ENCODE data around the gene MBOAT1.
"Not testable (repeated sequence)": the region's sequence is repeated elsewhere in the genome, so short reads cannot be mapped to it uniquely, and the experiment has no call there.

Gene MBOAT1

DNA sequence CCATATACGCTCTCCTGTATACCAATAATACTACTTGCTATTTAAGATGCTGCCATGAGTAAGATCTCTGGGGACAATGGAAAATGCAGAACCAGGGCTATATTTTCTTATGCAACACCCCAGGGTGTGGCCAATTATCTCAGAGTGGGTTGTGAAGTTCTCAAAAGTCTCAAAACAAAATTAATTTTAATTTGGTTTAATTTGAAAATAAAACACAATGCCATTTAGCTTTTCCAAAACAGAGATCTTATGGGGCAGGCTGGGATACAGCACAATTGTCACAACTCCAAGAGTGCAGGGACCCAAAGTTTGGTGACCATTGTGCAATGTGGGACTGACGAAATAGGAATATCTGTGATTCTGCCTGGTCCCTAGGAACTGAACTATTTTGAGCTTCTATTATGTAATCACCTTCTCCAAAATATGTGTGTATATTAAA is 43.1 kb downstream of the MBOAT1 start:
- no peak for DNase-seq

DNA sequence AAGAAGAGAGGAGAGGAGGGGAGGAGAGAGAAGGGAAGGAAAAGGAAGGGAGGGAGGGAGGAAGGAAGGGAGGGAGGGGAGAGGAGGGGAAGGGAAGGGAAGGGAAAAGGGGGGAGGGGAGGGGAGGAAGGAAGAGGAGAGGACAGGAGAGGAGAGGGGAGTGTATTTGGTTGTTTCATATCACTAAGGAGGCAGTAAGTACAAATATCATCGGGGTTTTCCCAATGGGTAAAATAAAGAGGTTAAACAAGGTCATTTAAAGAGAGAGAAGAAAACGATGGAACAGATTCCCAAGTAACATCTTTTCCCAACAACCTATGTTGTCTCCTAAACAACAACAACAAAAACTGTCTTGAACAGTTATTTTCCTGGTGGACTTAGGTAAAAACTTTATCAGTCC is 43.6 kb downstream of the MBOAT1 start:
- no peak for DNase-seq

DNA sequence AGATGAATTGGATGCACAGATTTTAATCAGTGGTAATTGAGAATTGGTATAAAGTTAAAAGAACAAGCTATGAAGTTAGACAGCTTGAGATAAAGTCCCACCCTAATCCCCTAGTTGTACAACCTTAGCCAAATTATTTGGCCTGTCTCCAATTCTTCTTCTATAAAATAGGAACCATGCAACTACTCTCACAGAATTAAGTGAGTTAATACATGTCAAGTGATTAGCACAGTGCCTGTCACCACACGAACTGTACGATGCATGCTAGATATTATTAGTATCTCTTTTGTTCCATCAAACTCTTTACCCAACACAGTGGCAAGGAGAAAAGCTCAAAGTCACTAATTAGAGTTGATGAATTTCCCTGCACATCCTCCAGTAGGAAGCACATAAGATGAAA is 44.7 kb downstream of the MBOAT1 start:
- DNase-seq, result no peak

DNA sequence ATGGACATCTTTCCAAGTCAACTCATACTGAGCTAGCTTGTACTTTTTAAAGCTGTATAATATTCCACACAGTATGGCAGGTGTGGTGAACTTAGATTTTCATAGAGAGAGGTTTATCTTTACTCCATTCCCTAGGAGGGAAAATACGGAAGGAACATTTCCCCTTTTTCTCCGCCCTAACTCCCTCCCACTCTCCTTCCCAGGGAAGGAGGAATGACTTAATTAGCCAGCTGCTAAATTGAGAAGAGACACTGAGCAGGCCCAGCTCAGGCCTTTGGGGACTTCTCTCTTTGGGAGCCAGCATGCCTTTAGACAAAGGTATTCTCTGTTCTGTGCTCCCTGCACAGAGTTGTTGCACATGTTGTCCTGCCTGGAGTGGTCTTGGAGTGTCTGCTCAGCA is 46.1 kb downstream of the MBOAT1 start:
- no peak for DNase-seq

DNA sequence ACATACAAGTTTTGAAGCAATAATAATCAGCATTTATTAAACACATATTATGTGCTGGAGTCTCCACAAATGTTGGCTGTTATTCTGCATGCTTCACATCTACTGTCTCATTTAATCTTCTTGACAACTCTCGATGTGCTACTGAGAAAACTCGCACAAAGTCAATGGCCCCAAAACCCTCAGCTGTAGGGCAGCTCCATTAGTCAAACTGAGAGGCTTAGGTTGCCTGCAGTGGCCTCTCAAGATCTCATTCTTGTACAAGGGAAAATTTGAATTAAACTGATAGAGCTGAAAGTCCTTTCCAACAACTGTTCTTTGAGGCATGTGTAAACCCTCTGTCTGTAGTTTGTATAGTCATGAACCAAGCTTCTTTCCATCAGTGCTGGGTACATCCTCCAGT is 49.8 kb downstream of the MBOAT1 start:
- DNase-seq, result no peak

DNA sequence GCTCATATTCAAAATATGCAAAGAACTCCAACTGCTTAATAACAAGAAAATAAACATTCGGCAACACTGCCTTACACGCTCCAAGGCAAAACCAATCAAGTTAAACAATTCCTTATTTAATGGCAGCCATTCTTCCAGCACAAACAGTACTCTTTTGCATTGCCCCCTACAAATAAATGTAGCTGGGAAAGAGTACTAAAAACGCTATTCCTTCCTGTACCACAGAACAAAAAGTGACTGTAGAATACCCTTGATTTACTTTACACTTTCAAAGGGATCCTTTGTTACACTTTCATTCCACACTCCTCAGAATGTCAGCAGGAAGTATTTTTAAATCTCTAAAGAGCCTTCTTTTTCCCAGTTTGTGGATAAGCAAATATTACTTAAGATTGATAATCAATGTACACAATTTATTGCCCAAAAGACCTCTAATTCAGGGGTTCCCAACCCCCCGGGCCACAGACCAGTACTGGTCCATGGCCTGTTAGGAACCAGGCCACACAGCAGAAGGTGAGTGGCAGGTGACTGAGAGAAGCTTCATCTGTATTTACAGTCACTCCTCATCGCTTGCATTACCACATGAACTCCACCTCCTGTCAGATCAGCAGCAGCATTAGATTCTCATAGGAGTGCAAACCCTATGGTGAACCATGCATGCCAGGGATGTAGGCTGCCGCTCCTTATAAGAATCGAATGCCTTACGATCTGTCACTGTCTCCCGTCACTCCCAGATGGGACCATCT is 51.6 kb downstream of the MBOAT1 start:
- no peak for DNase-seq

DNA sequence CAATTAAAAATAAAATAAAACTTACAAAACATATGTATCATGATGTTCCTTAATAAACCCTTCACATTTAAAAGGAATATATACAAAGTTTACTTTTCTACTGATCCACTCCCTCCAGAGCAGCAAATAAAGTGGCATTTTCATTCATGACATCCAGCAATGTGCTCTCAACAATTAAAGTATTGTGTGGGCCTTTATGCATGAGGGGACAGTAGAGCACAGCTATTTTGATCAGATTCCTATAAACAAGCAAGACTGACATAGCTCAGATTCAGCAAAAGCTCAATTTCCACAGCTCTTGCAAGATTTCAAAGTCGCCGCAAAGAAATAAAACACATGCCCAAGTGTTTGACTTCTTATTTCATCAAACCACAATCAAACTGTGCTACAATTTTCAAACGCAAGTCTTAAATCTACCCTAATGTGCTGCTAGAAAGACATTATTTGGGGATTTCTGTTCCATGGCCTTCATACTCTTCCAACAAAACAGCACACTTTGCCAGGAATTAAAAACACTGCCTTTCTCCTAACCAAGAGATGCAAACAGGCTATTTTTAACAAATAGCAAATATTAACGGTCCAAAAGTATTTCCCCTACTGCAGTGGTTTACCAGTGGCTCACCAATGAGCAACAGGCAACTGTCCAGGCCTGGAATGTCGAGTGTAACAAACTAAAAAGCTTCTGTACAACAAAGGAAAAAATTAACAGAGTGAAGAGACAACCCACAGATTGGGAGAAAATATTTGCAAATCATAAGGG is 52.3 kb downstream of the MBOAT1 start:
- no peak for DNase-seq

DNA sequence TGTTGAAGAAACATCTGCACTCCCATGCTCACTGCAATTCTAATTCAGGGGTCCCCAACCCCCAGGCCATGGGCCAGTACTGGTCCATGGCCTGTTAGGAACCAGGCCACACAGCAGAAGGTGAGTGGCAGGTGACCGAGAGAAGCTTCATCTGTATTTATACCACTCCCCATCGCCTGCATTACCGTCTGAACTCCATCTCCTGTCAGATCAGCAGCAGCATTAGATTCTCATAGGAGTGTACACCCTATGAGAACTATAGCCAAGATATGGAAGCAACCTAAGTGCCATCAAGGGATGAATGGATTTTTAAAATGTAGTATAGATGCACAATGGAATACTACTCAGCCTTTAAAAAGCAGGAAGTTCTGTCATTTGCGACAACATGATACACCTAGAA is 53.2 kb downstream of the MBOAT1 start:
- no peak for DNase-seq

DNA sequence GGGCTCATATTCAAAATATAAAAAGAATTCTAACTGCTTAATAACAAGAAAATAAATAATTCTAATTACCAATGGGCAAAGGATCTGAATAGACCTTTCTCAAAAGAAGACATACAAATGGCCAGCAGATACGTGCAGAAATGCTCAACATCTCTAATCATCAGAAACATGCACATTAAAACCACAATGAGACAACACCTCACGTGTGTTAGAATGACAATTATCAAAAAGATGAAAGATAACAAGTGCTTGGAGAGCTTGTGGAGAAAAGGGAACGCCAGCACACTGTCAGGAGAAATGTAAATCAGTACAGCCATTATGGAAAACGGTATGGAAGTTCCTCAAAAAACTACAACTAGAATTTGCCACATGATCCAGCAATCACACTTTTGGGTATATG is 53.6 kb downstream of the MBOAT1 start:
- DNase-seq, result no peak

DNA sequence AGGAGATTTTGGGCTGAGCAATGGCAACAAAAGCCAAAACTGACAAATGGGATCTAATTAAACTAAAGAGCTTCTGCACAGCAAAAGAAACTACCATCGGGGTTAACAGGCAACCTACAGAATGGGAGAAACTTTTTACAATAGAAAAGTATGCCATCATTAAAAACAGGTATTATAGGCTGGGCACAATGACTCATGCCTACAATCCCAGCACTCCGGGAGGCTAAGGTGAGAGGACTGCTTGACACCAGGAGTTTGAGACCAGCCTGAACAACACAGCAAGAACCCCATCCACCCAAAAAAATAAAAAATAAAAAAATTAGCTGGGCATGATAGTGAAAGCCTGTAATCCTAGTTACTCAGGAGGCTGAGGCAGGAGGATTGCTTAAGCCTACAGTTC is 55.4 kb downstream of the MBOAT1 start:
- DNase-seq, result no peak

DNA sequence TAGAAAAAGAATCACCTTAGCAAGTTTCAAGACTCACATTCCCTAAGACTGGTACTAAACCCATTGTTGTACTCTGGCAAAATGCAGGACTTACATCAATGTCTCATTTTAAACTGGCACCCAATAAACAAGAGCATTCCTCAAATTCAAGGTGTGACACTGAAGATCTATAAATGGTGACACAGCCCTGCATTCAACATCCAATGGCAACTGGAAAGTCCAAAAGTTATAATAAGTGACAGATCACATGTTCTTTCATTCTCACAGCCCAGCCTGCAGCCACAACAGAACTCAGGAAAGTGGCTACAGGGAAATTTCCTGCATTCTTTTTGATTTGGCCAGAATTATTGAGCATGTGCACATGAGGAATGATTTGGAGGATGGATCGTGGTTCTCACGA is 57.5 kb downstream of the MBOAT1 start:
- DNase-seq, result no peak

DNA sequence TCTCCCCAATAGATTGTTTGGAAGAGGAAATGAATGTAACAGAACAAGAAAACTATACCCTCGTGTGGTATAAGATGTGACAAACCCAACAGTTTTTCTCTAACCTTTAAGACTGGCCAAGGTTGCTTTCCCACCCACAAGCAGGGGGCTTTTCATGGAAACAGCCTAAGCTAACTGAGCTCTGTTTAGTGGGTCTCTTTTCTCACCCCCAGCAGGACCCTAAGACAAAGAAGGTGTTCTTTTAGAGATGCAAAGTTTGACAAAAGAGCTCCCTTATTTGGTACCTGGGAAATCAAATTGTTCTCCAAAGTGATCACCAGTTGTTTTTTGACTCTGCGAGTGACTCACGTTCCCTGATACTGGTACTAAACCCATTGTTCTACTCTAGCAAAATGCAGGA is 59.1 kb downstream of the MBOAT1 start:
- DNase-seq, result no peak

DNA sequence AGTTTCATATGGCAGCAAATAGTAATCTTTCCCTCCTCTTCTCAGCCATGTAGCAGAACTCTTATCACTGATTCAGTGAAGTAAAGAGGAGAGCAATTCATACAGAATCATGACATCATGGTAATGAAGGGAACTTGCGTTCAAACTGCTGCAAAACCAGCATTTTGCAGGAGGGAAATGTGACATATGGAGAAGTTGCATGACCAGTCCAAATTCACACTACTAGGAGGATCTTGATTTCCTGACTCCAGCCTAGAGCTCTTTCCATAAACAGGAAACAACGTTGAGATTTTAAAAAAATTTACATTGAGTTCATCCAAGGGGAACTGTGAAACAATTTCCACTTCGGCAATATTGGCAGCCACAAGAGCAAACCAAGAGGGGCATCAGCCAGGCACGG is 63.8 kb downstream of the MBOAT1 start:
- DNase-seq, result no peak

DNA sequence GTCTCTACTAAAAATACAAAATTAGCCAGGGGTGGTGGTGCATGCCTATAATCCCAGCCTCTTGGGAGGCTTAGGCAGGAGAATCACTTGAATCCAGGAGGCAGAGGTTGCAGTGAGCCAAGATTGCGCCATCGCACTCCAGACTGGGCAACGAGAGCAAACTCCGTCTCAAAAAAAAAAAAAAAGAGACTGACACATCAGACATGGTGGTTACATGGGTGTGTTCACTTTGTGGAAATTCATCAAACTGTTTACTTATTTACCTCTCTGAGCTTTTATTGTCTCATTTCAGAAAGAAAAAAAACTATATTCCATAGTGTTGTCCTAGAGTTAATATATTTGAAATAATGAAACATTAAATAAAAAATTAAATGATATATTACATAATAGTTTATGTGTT is 64.8 kb downstream of the MBOAT1 start:
- no peak for DNase-seq

DNA sequence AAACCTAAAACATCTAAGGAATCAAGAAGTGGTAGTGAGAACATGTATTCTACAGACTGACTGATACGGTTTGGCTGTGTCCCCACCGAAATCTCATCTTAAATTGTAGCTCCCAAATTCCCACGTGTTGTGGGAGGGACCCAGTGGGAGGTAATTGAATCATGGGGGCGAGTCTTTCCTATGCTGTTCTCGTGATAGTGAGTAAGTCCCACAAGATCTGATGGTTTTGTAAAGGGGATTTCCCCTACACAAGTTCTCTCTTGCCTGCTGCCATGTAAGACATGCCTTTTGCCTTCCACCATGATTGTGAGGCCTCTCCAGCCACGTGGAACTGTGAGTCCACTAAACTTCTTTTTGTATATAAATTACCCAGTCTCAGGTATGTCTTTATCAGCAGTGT is 65.4 kb downstream of the MBOAT1 start:
- not testable (repeated sequence) for DNase-seq

DNA sequence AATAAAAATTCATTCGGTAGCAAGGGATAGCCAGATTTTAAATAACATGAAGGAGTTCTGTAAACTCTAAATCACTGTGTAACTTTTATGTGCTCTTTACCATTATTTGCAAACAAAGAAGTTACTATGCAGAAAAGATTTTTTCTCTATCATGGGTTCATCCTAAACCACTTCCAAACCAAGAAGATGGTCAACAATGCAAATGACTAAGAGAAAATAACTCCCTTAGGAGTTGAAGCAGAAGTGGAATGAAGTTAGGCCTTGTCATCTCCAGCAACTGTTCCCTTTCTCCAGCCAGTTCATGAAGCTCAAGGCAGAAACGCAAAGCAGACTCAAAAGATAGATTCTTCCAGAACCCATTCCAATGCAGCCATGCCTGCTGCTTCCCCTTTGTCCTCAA is 66.0 kb downstream of the MBOAT1 start:
- no peak for DNase-seq

DNA sequence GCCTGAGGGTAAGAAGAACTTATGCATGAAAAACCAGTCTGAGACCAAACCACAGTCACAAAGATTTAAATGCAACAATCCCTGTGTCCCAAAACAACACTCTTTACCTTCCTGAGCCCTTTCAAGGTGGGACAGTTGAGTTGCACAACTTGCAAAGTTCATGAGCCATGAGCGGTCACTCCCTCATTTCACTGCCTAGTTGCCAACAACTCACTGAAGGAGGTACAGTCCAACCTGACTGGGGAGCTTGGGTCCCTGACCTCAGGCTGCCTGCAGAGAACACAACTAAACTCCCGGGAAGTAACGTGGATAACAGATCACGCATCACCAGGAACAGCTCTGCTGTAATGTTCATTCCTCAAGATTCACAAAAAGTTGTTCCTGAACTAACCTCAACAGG is 69.4 kb downstream of the MBOAT1 start:
- DNase-seq, result no peak

DNA sequence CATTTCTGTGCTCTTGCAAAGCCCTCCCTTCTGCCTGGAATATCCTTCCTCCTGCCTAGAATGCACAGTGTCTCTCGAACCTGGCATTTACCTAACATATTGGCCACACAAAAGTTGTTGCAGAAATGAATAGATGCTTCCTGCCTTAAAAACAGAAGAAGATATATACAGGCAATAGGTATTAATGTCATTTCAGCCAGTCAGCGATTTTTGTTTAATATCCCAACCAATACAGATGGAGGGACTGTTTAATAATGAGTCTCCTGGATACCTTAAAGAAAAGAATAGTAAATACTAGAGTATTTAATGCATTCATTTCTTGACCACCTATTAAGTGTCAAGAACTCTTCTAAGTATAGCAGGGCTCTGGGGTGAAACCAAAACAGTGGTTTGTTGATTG is 70.3 kb downstream of the MBOAT1 start:
- DNase-seq, result no peak

DNA sequence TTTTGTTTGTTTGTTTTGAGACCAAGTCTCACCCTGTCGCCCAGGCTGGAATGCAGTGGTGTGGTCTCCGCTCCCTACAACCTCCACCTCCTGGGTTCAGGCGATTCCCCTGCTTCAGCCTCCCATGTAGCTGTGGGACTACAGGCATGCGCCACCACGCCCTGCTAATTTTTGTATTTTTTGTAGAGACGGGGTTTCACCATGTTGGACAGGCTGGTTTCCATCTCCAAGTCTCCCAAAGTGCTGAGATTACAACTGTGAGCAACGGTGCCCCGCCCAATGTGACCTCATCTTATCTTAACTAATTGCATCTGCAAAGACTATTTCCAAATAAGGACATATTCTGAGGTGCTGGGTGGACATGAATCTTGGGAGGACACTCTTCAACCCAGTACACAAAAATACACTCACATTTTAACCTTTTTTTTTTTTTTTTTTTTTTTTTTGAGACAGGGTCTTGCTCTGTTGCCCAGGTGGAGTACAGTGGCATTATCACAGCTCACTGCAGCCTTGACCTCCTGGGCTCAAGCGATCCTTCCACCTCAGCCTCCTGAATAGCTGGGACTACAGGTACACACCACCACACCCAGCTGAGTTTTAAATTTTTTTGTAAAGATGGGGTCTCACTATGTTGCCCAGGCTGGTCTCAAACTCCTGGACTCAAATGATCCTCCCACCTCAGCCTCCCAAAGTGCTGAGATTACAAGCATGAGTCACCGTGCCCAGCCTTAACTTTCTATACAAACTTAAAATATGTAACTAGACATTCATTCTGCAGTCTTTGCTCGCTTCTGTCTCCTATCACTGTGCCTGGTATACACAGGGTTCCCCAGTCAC is 72.9 kb downstream of the MBOAT1 start:
- not testable (repeated sequence) for DNase-seq

DNA sequence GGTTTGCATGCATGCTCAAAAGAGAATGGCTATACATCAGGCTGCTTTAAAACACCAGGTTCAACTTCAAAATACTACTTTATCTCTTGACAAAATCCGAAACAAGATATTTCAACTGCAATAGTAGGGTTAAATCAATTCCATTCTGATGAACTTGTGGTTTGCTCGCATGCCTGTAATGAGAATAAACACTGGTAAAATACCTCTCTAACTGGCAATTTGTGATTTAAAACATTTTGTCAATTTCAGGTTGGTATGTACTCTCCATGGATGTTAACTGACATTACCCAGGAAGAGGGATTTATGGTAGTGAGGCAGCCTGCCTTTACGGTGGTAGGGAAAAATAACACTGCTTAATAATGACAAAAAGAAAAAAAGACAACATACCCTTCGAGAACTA is 74.4 kb downstream of the MBOAT1 start:
- no peak for DNase-seq

DNA sequence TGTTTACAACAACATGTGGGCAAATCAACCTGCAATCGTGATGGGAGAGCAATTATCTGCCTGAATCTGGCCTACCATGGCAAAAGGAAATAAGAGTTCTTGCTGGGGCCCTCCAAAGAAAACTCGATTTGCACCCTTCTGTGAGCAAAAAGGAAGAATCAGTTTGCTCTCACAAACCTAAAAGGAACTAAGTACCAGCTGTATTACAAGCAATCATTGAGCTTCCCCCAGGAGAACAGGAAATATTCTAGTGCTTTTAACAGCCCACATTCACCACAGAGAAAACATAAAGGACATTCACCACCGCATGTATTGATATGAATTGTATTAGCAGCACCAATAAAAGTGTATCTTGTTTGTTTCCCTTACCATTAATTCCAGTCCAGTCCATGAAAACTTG is 75.0 kb downstream of the MBOAT1 start:
- no peak for DNase-seq

DNA sequence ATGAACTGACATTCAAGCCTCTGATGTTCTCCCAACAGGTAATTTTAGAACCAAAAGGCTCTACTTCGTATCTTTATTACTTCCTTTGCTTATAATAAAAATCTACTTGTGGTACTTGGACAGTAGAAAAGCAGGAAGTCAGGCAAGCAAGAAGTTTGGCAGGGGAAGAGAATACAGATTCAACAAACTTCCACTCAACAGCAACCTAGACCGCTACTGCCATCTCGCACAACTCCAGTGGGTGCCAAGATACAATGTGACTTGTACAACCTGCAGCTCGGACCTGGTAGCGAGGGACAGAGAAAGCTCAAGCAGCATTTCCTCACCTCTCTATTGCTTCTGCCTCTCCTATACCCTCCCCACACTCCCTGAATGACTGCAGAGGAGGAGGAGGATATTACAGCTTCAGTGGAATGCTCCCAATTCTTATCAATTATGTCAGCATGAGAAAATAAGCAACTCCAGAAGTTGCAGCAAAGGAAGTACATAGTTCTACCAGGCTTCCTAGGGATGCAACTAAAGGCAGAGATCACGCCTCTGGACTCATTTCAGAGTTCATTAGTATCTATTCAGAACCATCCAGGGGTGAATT is 76.5 kb downstream of the MBOAT1 start:
- DNase-seq, result no peak

DNA sequence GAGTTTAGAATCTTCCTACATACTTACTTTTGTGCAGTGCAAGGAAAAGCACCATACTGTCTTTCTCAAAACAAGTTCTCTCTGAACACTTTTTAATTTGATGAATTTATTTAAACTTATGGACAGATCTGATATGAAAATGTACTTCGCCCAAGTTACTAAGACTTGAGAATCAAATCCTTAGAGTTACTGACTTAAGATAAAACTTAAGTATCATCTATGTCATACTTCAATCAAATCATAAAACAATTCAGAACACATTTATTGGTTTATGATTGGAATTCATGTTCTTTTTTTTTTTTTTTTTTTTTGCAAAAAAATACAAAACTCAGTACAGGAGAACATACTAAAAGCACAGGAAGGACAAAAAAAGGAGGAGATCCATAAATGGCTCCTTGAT is 77.7 kb downstream of the MBOAT1 start:
- DNase-seq, result no peak
